ENCODE data around the gene MED9.

The MED9 gene

GRCh38 chr17:17519886-17520285 is 43.1 kb downstream of the MED9 start:
- Histone ChIP-seq H3K4me3 (ENCODE audit: low read depth, low read length) (no peak overlapping the region), H3K4me1 (ENCODE audit: control insufficient read depth, insufficient read depth, low read length) (peaks cover 2% of the 10 kb centered on the region; the same call in 1 of the 2 replicates), H3K9me3 (ENCODE audit: control insufficient read depth, insufficient read depth, low read depth, low read length) (no peaks in the 10 kb centered on the region), H3K36me3 (ENCODE audit: control insufficient read depth in 2 of 2, insufficient read depth in 1 of 2, low read length in 2 of 2) (no peaks in the 10 kb centered on the region), H3K27ac (ENCODE audit: extremely low read depth, low read depth, low read length) (no peak overlapping the region)
- no peak for TF ChIP-seq ZBTB20 (tag by site-specific recombination; IDR thresholded peaks at IDR 0.05)
- no peak for TF ChIP-seq PRDM10 (tag by site-specific recombination; IDR thresholded peaks at IDR 0.05)
- no peak for TF ChIP-seq ZNF623 (tag by site-specific recombination; IDR thresholded peaks at IDR 0.05)
- TF ChIP-seq ZNF571 (tag by site-specific recombination; IDR thresholded peaks at IDR 0.05) = no peak
- CTCF ChIA-PET = interaction anchor here (0.6 kb wide), 1 partner anchor 15 kb away, joined by 3 read pairs; no protein-coding TSS in a partner anchor
- POLR2A ChIA-PET = no interaction called here

GRCh38 chr17:17520599-17521232 is 43.9 kb downstream of the MED9 start:
- Histone ChIP-seq H3K36me3 (ENCODE audit: control insufficient read depth in 2 of 2, insufficient read depth in 1 of 2, low read length in 2 of 2) (no peaks in the 10 kb centered on the region), H3K4me1 (ENCODE audit: control insufficient read depth, insufficient read depth, low read length) (peaks cover 2% of the 10 kb centered on the region; the same call in 1 of the 2 replicates), H3K9me3 (ENCODE audit: control insufficient read depth, insufficient read depth, low read depth, low read length) (no peaks in the 10 kb centered on the region), H3K4me3 (ENCODE audit: low read depth, low read length) (no peak overlapping the region), H3K27ac (ENCODE audit: extremely low read depth, low read depth, low read length) (no peak overlapping the region)
- ChIA-PET POLR2A (no interaction called here), CTCF (interaction anchor here (0.6 to 1.0 kb wide), 2 partner anchors 13 to 24 kb away, joined by 3 to 4 read pairs; no protein-coding TSS in a partner anchor)
- no peak for TF ChIP-seq PATZ1 (tag by site-specific recombination; IDR thresholded peaks at IDR 0.05)
- TF ChIP-seq ZNF544 (tag by site-specific recombination; IDR thresholded peaks at IDR 0.05) = no peak
- TF ChIP-seq MYNN (tag by site-specific recombination; IDR thresholded peaks at IDR 0.05; ENCODE audit: borderline replicate concordance) = no peak
- no peak for TF ChIP-seq MEIS1 (CRISPR knock-in tag; IDR thresholded peaks at IDR 0.05; ENCODE audit: borderline replicate concordance)
- TF ChIP-seq ZNF776 (tag by site-specific recombination; IDR thresholded peaks at IDR 0.05; ENCODE audit: borderline replicate concordance) = no peak
- no peak for TF ChIP-seq ZNF404 (tag by site-specific recombination; IDR thresholded peaks at IDR 0.05)
- no peak for TF ChIP-seq GFI1B (tag by site-specific recombination; IDR thresholded peaks at IDR 0.05)
- no peak for TF ChIP-seq GLI2 (tag by site-specific recombination; IDR thresholded peaks at IDR 0.05; ENCODE audit: borderline replicate concordance, low read depth)
- TF ChIP-seq GLIS2 (tag by site-specific recombination; IDR thresholded peaks at IDR 0.05) = no peak; the same call in 1 of the 2 replicates
- no peak for TF ChIP-seq PRDM10 (tag by site-specific recombination; IDR thresholded peaks at IDR 0.05)
- no peak for TF ChIP-seq ZFP69B (tag by site-specific recombination; IDR thresholded peaks at IDR 0.05)
- TF ChIP-seq ATF2 (tag by site-specific recombination; IDR thresholded peaks at IDR 0.05; ENCODE audit: low read depth) = no peak
- TF ChIP-seq ZNF473 (tag by site-specific recombination; IDR thresholded peaks at IDR 0.05) = no peak
- TF ChIP-seq ZNF560 (tag by site-specific recombination; IDR thresholded peaks at IDR 0.05; ENCODE audit: borderline replicate concordance) = no peak
- no peak for TF ChIP-seq ZBTB20 (tag by site-specific recombination; IDR thresholded peaks at IDR 0.05)
- no peak for TF ChIP-seq CTCF (tag by site-specific recombination; IDR thresholded peaks at IDR 0.05)
